Esophagus muscularis mucosa (tissue), 4 donors: ENCODE results near the gene RASAL2.

Experiments
- CTCF ChIP-seq, 3 experiments: fragments of 200-600 bp in 2 of 3; fragments of 450-650 bp in 1 of 3; sonication (generic) in 2 of 3; IDR thresholded peaks; one replicate each; pipeline ENCODE4 v1.5.1; 2017 to 2019; ENCODE audit warnings: antibody characterized with exemption in 3 of 3, mild to moderate bottlenecking in 2 of 3, moderate library complexity in 1 of 3
- EP300 ChIP-seq: sonication (generic); formaldehyde crosslinking; IDR thresholded peaks from one replicate; pipeline ENCODE4 v1.6.1; 2017; ENCODE audit warnings: antibody characterized with exemption
- POLR2A ChIP-seq: fragments of 450-650 bp; IDR thresholded peaks from one replicate; pipeline ENCODE4 v1.6.1; 2017; ENCODE audit warnings: antibody characterized with exemption, moderate library complexity, mild to moderate bottlenecking, low read depth
- POLR2AphosphoS5 ChIP-seq, 2 donors: sonication (generic); formaldehyde crosslinking; IDR thresholded peaks; one replicate each; pipeline ENCODE4 v1.6.1; 2017; ENCODE audit warnings: antibody characterized with exemption in 2 of 2

- no peak for TF ChIP-seq CTCF (IDR thresholded peaks at IDR 0.05)
- TF ChIP-seq POLR2A, result no peak
- TF ChIP-seq POLR2AphosphoS5 (IDR thresholded peaks at IDR 0.05), result no peak
- no peak for TF ChIP-seq EP300
Measured at GRCh38 chr1:178510155-178510554, 416.3 kb downstream of the RASAL2 start.
